Heart left ventricle (tissue), 13 donors: ENCODE measurements around the gene TMEM273.

Source experiments
- CTCF ChIP-seq, 12 donors: fragments of 200-600 bp; sonication (generic) in 4 of 12; IDR thresholded peaks; one replicate each; pipeline versions ENCODE4 v1.5.0 to v1.8.0; 2018 to 2022; ENCODE audit warnings: antibody characterized with exemption in 12 of 12, mild to moderate bottlenecking in 5 of 12
- POLR2A ChIP-seq, 2 donors: fragments of 450-650 bp; IDR thresholded peaks; one replicate each; pipeline ENCODE4 v1.6.1; 2017; ENCODE audit warnings: antibody characterized with exemption in 2 of 2, mild to moderate bottlenecking in 2 of 2, moderate library complexity in 2 of 2
- donor health status: ischemic (EF 13 %, LVEDD 7.1; RV severe dilation, severe dysfunction).
- donor health status: DM: no; HTN: yes; CAD: no.
- donor health status: DM: no; HTN: no; CAD: no.
- donor health status: ischemic (EF 25% LVEDD 6.9; RV normal size, moderate dysfunction).
- donor health status: ischemic (EF 25% LVEDD 5.7; RV mildly dilated, moderate dysfunction).
- donor health status: ischemic (EF 35%, LVEDD 5.7; RV mildly dilated, moderate dysfunction).
- donor health status: nonischemic (EF 11% LVEDD 7.7; RV severe dilation, severe dysfunction).
- donor health status: DM: yes; HTN: yes; CAD: no.
- donor health status: PGD.
- donor health status: ischemic (EF 29% LVEDD 5.4; RV normal size, mild dysfunction).
- donor health status: nonischemic (EF 23%, LVEDD 6.1; RV moderate dilation, normal function).

GRCh38 chr10:49111320-49111698 is 76.9 kb downstream of the TMEM273 start:
- no peak for TF ChIP-seq CTCF (IDR thresholded peaks at IDR 0.05)
- no peak for TF ChIP-seq POLR2A (IDR thresholded peaks at IDR 0.05)
